Activated T-helper 9 cell treated with anti-CD3 and anti-CD28 coated beads, Interleukin-2, amount 50 U/mL, for 16 hours (primary cell): Measurements from ENCODE around the gene SLC9A1.
"Not testable (repeated sequence)": the region's sequence is repeated elsewhere in the genome, so short reads cannot be mapped to it uniquely, and the experiment has no call there.

Experiments
- DNase-seq: peaks from one replicate; pipeline ENCODE4 v3.0.0-alpha.2; 2020; ENCODE audit warnings: low read depth

The SLC9A1 gene

GRCh38 chr1:27154991-27155781 lies at the start of gene SLC9A1:
Gene SLC9A1, minus strand, starts transcription at chr1:27155125. Its CDS starts 791 bp downstream, at chr1:27154334.
- DNase-seq = peak; percentile 89

- no peak for DNase-seq
Measured at GRCh38 chr1:27203946-27204345, 49.0 kb upstream of the SLC9A1 start.

- no peak for DNase-seq
Measured at GRCh38 chr1:27201295-27201694, 46.4 kb upstream of the SLC9A1 start.

- no peak for DNase-seq
Measured at GRCh38 chr1:27193194-27193593, 38.3 kb upstream of the SLC9A1 start.

- DNase-seq = no peak
Measured at GRCh38 chr1:27192039-27192529, 37.2 kb upstream of the SLC9A1 start.

GRCh38 chr1:27184665-27185064 lies 29.7 kb upstream of the SLC9A1 start:
- DNase-seq = not testable (repeated sequence)

- DNase-seq = no peak
Measured at GRCh38 chr1:27179979-27180378, 25.1 kb upstream of the SLC9A1 start.

- DNase-seq = no peak
Measured at GRCh38 chr1:27179379-27179778, 24.5 kb upstream of the SLC9A1 start.

GRCh38 chr1:27176954-27177353 lies 22.0 kb upstream of the SLC9A1 start:
- DNase-seq = no peak

- no peak for DNase-seq
Measured at GRCh38 chr1:27176323-27176722, 21.4 kb upstream of the SLC9A1 start.

- DNase-seq = not testable (repeated sequence)
Measured at GRCh38 chr1:27172992-27173391, 18.1 kb upstream of the SLC9A1 start.

GRCh38 chr1:27166929-27167328 lies 12.0 kb upstream of the SLC9A1 start:
- DNase-seq = no peak

GRCh38 chr1:27166351-27166802 lies 11.5 kb upstream of the SLC9A1 start:
- no peak for DNase-seq

- no peak for DNase-seq
Measured at GRCh38 chr1:27163093-27163492, 8.2 kb upstream of the SLC9A1 start.

- no peak for DNase-seq
Measured at GRCh38 chr1:27162090-27162489, 7.2 kb upstream of the SLC9A1 start.

- no peak for DNase-seq
Measured at GRCh38 chr1:27161594-27161993, 6.7 kb upstream of the SLC9A1 start.

GRCh38 chr1:27157194-27157593 lies 2.3 kb upstream of the SLC9A1 start:
- no peak for DNase-seq

- no peak for DNase-seq
Measured at GRCh38 chr1:27154469-27154990, 395 bp downstream of the SLC9A1 start.

GRCh38 chr1:27153927-27154358 lies 982 bp downstream of the SLC9A1 start:
- DNase-seq = no peak

GRCh38 chr1:27153549-27153886 lies 1.4 kb downstream of the SLC9A1 start:
- DNase-seq = no peak

- DNase-seq = no peak
Measured at GRCh38 chr1:27152829-27153548, 1.9 kb downstream of the SLC9A1 start.

GRCh38 chr1:27152004-27152828 lies 2.7 kb downstream of the SLC9A1 start:
- DNase-seq = no peak
